NAMALWA (cell line): ENCODE measurements around the gene MAP7.
"Not testable (repeated sequence)": the region's sequence is repeated elsewhere in the genome, so short reads cannot be mapped to it uniquely, and the experiment has no call there.

Experiments
- DNase-seq: peaks from one replicate; pipeline ENCODE4 v3.0.0-alpha.2; 2015; ENCODE audit warnings: low spot score

Gene MAP7

GRCh38 chr6:136503303-136504029 is 46.8 kb downstream of the MAP7 start:
- DNase-seq = no peak

DNA sequence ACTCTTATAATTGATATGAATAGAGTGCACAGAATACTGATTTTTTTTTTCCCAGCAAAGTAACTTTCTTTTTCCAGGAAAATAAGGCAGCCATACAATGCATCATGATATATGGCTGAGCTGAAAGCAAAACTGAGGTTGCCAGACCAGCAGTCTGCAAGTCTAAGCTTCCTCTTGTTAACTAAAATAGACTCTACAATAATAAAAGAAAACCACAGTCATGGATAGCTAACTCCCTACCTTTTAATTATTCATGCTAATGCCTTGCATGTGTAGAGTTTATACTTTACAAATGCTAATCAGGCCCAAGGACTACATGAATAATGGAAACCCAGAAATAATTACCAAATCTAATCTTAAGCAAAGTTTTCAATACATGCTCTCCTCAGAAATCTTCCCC is 47.4 kb downstream of the MAP7 start:
- DNase-seq = no peak

GRCh38 chr6:136501514-136501913 is 48.7 kb downstream of the MAP7 start:
- DNase-seq = no peak

- no peak for DNase-seq
Measured at GRCh38 chr6:136501096-136501495, 49.1 kb downstream of the MAP7 start.

GRCh38 chr6:136500414-136500813 is 49.8 kb downstream of the MAP7 start:
- no peak for DNase-seq

- DNase-seq = no peak
Measured at GRCh38 chr6:136499370-136499769, 50.9 kb downstream of the MAP7 start.

- DNase-seq = not testable (repeated sequence)
Measured at GRCh38 chr6:136496449-136496848, 53.8 kb downstream of the MAP7 start.

GRCh38 chr6:136494710-136495109 is 55.5 kb downstream of the MAP7 start:
- no peak for DNase-seq

DNA sequence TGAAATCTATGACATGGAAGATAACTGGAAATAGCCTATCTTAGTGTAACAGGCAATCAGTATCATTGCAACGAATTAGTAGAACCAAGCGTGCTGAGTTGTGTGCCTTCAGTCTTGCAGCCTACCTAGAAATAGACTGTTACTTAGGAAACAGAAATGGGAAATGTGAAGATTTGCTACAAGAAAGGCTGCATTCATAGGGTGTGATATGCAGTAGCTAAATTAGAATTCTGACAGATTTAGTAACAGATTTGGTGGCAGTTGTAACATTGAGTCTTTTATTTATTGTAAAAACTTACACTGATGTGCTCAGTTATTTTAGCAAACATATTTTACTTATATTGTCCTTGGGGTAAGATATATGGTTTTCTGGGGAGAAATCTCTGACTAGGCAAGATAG is 56.2 kb downstream of the MAP7 start:
- no peak for DNase-seq

DNA sequence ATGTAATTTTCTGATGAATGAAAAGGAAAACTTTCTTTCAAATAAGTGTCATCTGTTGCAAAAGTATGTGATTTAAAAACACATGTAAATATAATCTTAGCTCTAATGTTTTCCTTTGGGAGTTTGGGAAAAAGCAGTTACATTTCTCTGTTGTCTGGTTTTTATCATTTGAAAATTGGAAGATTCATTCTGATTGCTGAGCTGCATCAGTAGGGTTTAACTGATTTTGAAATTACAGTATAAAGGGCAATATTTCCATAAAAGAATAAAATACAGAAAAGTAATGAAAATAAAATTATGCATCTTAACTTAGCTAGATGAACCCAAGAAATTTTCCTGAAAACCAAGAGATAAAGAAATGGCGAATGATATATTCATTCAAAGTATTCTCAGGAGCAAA is 57.8 kb downstream of the MAP7 start:
- DNase-seq = no peak

GRCh38 chr6:136491754-136492153 is 58.5 kb downstream of the MAP7 start:
- no peak for DNase-seq

DNA sequence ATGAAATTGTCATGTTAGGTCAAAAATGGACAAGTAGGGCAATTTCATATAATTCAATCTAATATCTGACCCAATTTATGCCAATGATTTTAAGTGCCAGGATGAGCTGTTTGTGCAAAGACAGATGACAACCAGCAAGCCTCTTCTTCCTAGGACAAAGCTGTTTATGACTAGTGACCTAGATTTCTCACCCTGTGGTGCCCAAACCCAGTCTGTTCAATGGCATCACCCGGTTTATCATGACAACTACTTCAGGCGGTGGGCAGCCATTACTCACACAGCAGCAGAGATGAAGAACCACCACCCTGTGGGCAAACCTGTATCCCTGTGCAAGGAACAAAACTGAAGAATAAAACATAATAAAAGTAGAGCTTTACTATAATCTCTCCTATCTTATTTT is 59.0 kb downstream of the MAP7 start:
- no peak for DNase-seq

GRCh38 chr6:136489689-136490033 is 60.6 kb downstream of the MAP7 start:
- not testable (repeated sequence) for DNase-seq

- DNase-seq = no peak
Measured at GRCh38 chr6:136487759-136488425, 62.3 kb downstream of the MAP7 start.

DNA sequence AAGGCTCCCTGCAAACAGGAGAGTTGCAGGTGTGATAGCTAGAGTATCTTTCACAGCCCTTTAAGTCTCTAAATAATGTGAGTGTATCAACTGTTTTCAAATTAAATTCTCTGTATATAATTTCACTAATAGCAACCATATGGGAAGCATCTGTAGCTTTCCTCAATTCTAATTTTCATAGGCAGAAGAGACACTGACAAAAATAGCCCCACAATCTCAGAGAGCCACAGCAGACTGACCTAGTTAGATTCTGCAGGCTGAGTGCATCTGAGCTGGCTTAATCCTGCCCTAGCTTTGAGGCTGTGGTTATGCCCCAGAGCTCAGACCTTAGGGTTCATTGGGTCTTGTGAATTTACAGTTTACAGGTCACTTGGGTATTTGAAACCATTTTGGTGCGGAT is 63.9 kb downstream of the MAP7 start:
- no peak for DNase-seq

DNA sequence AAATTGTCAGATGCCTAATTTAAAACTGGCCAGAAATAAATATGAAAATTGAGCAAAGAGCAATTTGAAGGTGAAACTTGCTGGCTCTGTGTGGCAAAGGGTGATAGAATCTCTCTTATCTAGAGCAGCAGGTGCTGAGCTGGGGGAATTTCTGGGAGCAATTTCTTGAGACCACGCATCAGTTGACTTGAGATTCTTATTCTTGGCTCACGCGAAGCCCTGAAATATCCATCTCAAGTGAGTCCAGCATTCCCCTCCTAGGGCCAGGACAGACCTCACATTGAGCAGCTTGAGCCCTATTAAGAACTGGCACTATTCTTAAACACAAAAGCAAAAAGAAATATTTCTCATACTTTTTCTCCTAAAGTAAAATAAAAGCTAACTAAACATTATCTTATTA is 66.3 kb downstream of the MAP7 start:
- no peak for DNase-seq

- DNase-seq = not testable (repeated sequence)
Measured at GRCh38 chr6:136483005-136483404, 67.2 kb downstream of the MAP7 start.

- no peak for DNase-seq
Measured at GRCh38 chr6:136477548-136477947, 72.7 kb downstream of the MAP7 start.

DNA sequence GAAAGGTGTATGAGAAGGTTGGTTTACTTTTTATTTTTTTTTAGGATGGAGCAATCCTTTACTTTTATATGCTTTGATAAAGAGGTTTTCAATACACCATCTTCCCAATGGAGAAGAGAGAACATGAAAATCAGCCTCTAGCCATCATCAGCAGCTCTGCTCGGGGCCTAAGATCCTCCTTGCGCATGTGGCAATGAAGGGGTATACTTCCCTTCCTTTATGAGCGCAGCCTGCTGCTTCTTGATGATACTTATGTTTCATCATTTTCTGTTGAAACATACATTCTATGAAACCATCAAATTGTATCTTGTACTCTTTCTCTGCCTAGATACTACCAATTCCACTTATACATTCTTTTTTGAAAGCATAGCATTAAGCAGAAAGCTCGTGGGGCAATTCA is 74.5 kb downstream of the MAP7 start:
- DNase-seq = no peak

DNA sequence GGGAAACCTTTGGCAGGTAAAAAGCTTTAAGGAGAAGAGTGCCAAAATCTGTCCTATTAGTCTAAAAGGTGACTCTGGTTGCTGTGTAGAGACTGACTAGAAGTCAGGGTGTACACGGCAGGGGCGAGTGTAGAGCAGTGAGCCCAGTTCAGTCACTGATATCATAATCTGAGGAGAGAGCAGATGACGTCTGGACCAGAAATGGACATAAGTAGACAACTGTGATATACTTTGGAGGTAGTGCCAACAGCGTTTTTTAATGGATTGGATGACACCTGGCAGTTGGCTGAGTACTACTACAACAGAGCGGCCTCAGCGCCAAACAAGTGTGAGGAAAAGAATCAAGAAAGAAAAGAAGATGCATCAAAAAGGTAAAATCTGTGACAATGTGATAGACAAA is 76.0 kb downstream of the MAP7 start:
- DNase-seq = no peak

GRCh38 chr6:136471922-136472321 is 78.3 kb downstream of the MAP7 start:
- no peak for DNase-seq

DNA sequence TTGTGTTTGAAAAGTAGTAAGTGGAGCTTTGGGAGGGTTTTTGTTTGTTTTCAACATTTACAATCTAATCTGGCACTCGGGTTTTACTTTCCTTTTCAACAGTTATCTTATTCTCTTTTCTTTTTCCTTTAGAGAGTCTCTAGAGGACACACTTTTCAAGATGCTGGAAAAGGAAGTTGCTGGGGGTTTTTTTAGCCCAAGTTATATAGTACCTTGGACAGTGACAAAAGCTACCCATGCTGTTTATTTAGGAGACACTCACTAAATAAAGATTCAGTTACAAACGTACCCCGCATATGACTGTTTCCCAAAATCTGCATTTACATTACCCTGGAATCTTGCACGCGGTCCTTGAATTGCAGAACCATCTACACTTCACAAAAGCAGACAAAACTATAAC is 78.8 kb downstream of the MAP7 start:
- no peak for DNase-seq

DNA sequence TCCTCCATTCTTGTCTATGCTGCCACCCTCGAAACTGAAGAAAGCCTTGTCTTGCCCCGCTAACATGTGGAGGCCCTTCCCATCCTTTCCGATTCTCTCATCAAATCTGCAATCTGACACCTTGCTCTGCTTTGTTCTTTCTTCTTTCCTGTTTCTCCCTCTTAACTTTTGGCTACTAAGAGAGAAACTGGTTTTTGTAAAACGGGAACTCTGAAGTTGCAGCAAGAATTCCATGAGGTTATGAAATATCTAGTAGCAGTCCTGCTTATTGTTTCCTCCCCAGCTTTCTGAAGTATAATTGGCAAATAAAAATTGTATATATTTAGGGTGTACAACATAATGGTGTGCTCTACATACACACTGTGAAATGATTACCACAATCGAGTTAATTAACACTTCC is 80.2 kb downstream of the MAP7 start:
- DNase-seq = no peak

DNA sequence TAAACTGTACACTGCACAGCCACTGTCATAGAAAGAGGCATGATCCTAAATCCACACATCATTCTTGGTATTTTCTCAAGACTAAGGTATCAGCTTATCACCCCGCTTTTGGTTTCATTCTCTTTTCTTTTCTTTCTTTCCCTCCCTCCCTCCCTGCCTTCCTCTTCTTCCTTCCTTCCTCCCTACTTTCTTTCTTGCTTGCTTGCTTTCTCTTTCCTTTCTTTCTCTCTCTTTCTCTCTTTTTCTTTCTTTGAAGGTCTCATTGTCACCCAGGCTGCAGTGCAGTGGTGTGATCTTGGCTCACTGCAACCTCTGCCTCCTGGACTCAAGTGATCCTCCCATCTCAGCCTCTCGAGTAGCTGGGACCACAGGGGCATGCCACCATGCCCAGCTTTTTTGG is 81.1 kb downstream of the MAP7 start:
- DNase-seq = no peak
